Measurements from ENCODE around the gene PAQR8. TPM values are rescaled to one million over a fixed set of nuclear protein-coding genes. Genes with fewer than 3 reads are reported as not detected.

The PAQR8 gene
- total and polyA plus RNA-seq, 2 of the 13 experiments (the other 11 are each of a cell fraction or from before 2014, with no cell fraction given), result 37.7 to 50.7 TPM

GRCh38 chr6:52363228-52363867 is 1.4 kb downstream of the PAQR8 start (continued):
- TF ChIP-seq ZBTB33 (CRISPR knock-in tag; IDR thresholded peaks at IDR 0.05) (no peak), PRDM15 (CRISPR knock-in tag; IDR thresholded peaks at IDR 0.05) (no peak), PAXIP1 (CRISPR knock-in tag; conservative IDR thresholded peaks at IDR 0.05) (peak; percentile 54), ZBTB46 (CRISPR knock-in tag; IDR thresholded peaks at IDR 0.05; ENCODE audit: borderline replicate concordance) (no peak), IKZF5 (CRISPR knock-in tag; IDR thresholded peaks at IDR 0.05) (no peak), BRF2 (CRISPR knock-in tag; IDR thresholded peaks at IDR 0.05) (no peak), STAT6 (CRISPR knock-in tag; IDR thresholded peaks at IDR 0.05; ENCODE audit: borderline replicate concordance) (no peak), HDAC6 (IDR thresholded peaks at IDR 0.05; ENCODE audit: low read depth, low read length) (no peak), ZSCAN20 (CRISPR knock-in tag; IDR thresholded peaks at IDR 0.05; ENCODE audit: borderline replicate concordance) (no peak)
